ENCODE measurements around the gene EFEMP2.

Gene EFEMP2

DNA sequence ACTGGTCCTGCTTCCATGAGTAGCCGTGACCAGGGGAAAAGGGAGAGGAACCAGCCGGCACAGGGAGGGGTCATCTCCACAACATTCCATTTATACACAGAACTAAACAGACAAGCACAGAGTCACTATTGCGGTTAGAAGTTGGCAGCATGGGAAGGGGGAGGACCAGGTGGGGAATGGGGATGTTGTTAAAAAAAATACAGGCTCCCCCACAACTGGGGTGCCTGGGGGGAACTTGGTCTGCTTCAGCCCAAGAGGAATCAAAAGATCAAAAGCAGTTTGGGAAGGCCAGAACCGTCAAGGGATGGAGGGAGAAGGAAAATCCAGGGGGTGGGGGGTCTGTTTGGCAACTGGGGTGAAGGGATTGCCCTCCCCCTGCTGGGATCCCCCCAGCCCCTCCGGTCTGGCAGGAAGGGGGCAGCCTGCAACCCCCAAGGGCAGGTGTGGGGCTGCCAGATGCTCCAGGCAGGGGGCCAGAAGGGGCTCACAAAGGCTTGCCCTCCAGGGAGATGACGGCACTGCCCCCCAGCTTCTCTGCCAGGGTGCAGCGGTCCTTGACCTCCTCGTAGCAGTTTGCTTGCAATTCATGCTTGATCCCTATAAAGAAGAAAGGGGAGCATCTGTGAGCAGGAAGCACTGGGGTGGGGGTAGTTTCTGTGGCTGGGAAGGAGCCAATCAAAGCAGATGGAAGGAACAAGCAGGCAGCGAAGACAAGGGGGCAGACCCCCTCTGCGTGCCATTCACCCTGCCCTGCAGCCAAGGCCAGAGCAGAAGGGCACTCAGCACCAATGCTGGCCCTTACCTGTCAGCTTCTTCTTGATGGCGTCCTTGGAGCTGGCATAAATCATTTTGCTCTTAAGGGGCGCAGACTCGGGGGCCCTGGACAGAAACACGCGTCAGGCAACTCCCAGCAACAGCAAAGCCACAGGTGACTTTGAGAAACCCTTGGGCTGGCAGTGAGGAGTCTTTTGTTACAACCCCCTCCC is 17.5 kb downstream of the EFEMP2 start:
- TF ChIP-seq TCF4 (CRISPR knock-in tag; IDR thresholded peaks at IDR 0.05; ENCODE audit: borderline replicate concordance) (no peak), PPARA (CRISPR knock-in tag; IDR thresholded peaks at IDR 0.05; ENCODE audit: borderline replicate concordance) (no peak), ESRRG (CRISPR knock-in tag; IDR thresholded peaks at IDR 0.05) (no peak), SNAI2 (CRISPR knock-in tag; IDR thresholded peaks at IDR 0.05) (no peak), ARNTL (CRISPR knock-in tag; IDR thresholded peaks at IDR 0.05; ENCODE audit: borderline replicate concordance, low read depth) (no peak), ZC3H10 (CRISPR knock-in tag; IDR thresholded peaks at IDR 0.05) (no peak), ZFP30 (CRISPR knock-in tag; IDR thresholded peaks at IDR 0.05) (no peak), TOX (CRISPR knock-in tag; IDR thresholded peaks at IDR 0.05; ENCODE audit: borderline replicate concordance) (no peak), GLIS3 (CRISPR knock-in tag; IDR thresholded peaks at IDR 0.05) (no peak), RARB (CRISPR knock-in tag; IDR thresholded peaks at IDR 0.05) (no peak), OSR1 (CRISPR knock-in tag; IDR thresholded peaks at IDR 0.05) (no peak), ZNF565 (CRISPR knock-in tag; conservative IDR thresholded peaks at IDR 0.05; ENCODE audit: low read depth) (no peak), ISL1 (CRISPR knock-in tag; IDR thresholded peaks at IDR 0.05) (no peak)
- TF ChIP-seq, protein P1, sequence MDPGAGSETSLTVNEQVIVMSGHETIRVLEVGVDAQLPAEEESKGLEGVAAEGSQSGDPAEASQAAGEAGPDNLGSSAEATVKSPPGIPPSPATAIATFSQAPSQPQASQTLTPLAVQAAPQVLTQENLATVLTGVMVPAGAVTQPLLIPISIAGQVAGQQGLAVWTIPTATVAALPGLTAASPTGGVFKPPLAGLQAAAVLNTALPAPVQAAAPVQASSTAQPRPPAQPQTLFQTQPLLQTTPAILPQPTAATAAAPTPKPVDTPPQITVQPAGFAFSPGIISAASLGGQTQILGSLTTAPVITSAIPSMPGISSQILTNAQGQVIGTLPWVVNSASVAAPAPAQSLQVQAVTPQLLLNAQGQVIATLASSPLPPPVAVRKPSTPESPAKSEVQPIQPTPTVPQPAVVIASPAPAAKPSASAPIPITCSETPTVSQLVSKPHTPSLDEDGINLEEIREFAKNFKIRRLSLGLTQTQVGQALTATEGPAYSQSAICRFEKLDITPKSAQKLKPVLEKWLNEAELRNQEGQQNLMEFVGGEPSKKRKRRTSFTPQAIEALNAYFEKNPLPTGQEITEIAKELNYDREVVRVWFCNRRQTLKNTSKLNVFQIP (CRISPR knock-in tag; IDR thresholded peaks at IDR 0.05; ENCODE audit: borderline replicate concordance, low read depth): no peak
- TF ChIP-seq, protein P2, sequence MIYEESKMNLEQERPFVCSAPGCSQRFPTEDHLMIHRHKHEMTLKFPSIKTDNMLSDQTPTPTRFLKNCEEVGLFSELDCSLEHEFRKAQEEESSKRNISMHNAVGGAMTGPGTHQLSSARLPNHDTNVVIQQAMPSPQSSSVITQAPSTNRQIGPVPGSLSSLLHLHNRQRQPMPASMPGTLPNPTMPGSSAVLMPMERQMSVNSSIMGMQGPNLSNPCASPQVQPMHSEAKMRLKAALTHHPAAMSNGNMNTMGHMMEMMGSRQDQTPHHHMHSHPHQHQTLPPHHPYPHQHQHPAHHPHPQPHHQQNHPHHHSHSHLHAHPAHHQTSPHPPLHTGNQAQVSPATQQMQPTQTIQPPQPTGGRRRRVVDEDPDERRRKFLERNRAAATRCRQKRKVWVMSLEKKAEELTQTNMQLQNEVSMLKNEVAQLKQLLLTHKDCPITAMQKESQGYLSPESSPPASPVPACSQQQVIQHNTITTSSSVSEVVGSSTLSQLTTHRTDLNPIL (CRISPR knock-in tag; IDR thresholded peaks at IDR 0.05; ENCODE audit: low read depth): no peak
- ATAC-seq: no peak

DNA sequence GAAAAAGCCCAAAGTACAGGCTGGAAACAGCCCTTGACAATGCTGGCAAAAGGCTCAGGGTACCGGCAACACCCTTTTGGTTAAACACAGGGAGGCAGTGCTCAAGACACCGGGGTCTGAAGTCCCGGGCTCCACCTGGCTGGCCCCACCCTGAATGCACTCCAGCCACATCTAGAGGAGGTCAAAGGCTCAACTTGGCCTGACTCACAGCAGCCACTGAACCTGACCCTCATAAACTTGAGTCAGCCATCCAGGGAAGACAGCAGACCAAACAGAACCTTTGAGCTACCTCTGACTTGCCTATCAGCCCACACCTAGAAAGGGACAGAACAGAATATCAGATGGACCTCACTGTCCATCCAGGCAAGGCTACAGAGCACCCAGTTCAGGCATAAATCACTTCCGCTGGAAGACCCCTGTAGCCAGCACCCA is 18.4 kb downstream of the EFEMP2 start:
- ATAC-seq: no peak
- no peak for TF ChIP-seq SNAI2 (CRISPR knock-in tag; IDR thresholded peaks at IDR 0.05)
- TF ChIP-seq, protein P2 (CRISPR knock-in tag; IDR thresholded peaks at IDR 0.05; ENCODE audit: low read depth): no peak
- no peak for TF ChIP-seq ZNF565 (CRISPR knock-in tag; conservative IDR thresholded peaks at IDR 0.05; ENCODE audit: low read depth)
- TF ChIP-seq ZFP30 (CRISPR knock-in tag; IDR thresholded peaks at IDR 0.05): no peak
- TF ChIP-seq TCF4 (CRISPR knock-in tag; IDR thresholded peaks at IDR 0.05; ENCODE audit: borderline replicate concordance): no peak

DNA sequence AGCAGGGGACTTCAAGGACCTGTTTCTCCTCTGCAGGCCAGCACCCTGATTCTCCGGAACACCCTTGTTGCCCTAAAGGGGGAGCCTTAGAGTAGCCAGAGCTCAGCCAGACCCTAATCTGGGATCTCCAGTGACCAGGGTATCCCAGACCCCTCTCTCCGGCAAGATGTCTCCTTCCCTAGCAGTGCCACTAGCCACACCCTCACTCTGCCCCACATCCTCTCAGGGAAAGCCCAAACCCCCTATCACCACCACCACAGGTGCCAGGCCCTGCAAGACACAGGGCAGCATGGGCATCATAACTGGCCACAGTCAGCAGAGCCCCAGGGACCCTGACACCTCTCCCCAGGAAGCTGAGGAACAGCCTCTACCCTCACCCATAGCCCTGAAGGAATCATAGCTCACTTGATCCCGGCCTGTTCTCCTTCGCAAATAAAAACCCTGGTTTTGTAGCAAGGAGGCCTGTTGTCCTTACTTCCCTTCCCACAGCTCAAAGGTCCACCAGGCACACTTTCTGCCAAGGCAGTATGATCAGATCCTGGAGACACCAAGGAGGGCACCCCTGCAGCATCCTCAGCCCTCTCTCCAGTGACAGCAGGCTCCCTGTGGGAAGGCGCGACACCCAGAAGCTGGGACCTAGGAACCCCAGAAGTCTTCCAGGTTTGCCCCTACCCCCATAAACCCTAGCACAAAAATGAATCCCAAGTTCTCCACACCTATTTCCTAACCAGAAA is 19.2 kb downstream of the EFEMP2 start:
- TF ChIP-seq OSR1 (CRISPR knock-in tag; IDR thresholded peaks at IDR 0.05) (no peak), PPARA (CRISPR knock-in tag; IDR thresholded peaks at IDR 0.05; ENCODE audit: borderline replicate concordance) (no peak)
- TF ChIP-seq, protein P3, sequence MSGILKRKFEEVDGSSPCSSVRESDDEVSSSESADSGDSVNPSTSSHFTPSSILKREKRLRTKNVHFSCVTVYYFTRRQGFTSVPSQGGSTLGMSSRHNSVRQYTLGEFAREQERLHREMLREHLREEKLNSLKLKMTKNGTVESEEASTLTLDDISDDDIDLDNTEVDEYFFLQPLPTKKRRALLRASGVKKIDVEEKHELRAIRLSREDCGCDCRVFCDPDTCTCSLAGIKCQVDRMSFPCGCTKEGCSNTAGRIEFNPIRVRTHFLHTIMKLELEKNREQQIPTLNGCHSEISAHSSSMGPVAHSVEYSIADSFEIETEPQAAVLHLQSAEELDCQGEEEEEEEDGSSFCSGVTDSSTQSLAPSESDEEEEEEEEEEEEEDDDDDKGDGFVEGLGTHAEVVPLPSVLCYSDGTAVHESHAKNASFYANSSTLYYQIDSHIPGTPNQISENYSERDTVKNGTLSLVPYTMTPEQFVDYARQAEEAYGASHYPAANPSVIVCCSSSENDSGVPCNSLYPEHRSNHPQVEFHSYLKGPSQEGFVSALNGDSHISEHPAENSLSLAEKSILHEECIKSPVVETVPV (CRISPR knock-in tag; IDR thresholded peaks at IDR 0.05): no peak
- no peak for ATAC-seq

DNA sequence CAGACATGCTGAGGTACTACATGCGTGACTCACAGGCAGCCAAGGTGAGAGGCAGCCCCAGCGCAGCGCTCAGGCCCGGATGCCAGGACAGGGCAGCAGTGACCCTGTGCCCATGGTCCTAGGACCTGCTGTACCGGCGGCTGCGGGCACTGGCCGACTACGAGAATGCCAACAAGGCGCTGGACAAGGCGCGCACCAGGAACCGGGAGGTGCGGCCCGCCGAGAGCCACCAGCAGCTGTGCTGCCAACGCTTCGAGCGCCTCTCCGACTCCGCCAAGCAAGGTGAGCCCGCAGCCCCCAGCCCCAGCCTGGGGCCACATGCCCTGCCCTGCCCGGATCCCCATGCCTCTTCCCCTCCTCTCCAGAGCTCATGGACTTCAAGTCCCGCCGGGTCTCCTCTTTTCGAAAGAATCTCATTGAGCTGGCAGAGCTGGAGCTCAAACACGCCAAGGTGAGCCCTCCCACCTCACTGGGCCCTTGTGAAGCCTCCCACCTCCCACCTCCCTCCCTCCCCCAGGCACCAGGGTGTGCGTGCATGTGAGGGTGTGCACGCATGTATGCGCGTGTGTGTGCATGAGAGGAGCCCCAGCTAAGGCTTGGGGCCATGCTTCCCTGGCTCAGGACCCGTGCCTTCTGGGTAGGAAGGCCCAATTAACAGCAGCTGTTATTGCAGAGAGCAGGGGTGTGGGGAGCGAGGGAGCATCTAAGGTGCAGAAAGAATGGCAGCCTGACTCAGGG is 19.9 kb downstream of the EFEMP2 start:
- peak; percentile 0; the same call in 1 of the 3 replicates for ATAC-seq
- TF ChIP-seq BACH2 (CRISPR knock-in tag; IDR thresholded peaks at IDR 0.05; ENCODE audit: borderline replicate concordance) (no peak), ZC3H10 (CRISPR knock-in tag; IDR thresholded peaks at IDR 0.05) (0 out of 2 replicates have a peak, but pooled peaks have one; percentile 22), PPARA (CRISPR knock-in tag; IDR thresholded peaks at IDR 0.05; ENCODE audit: borderline replicate concordance) (no peak), ISL1 (CRISPR knock-in tag; IDR thresholded peaks at IDR 0.05) (no peak), TOX (CRISPR knock-in tag; IDR thresholded peaks at IDR 0.05; ENCODE audit: borderline replicate concordance) (no peak)
